Effector memory CD8-positive, alpha-beta T cell (primary cell): ENCODE results near the gene TBC1D4.
"Not testable (repeated sequence)": the region's sequence is repeated elsewhere in the genome, so short reads cannot be mapped to it uniquely, and the experiment has no call there.

ENCODE experiments used
- ATAC-seq: fragments of 150-1000 bp; cut with Tn5 transposase; replicated peaks from 2 replicates; pipeline ENCODE4 v1.10.0; 2021; ENCODE audit warnings: mild to moderate bottlenecking, moderate library complexity
- DNase-seq, 3 experiments: peaks; one replicate each; pipeline ENCODE4 v3.0.0; 2021
- H3K27ac Mint-ChIP-seq, 2 donors: one replicate each; pipeline ENCODE4 v1.8.0; 2022; ENCODE audit warnings: mild to moderate bottlenecking in 2 of 2, mixed read lengths in 2 of 2, moderate library complexity in 2 of 2
- H3K27me3 Mint-ChIP-seq, 2 donors: one replicate each; pipeline ENCODE4 v1.8.0; 2022; ENCODE audit warnings: mixed read lengths in 2 of 2
- H3K36me3 Mint-ChIP-seq: one replicate; pipeline ENCODE4 v1.8.0; 2022; ENCODE audit warnings: mild to moderate bottlenecking, moderate library complexity, mixed read lengths; ENCODE audit not compliant: insufficient read depth
- H3K4me1 Mint-ChIP-seq, 2 donors: one replicate each; pipeline ENCODE4 v1.8.0; 2022; ENCODE audit warnings: low read depth in 2 of 2, mixed read lengths in 2 of 2
- H3K4me3 Mint-ChIP-seq, 2 donors: one replicate each; pipeline ENCODE4 v1.8.0; 2022; ENCODE audit warnings: mild to moderate bottlenecking in 2 of 2, mixed read lengths in 2 of 2, moderate library complexity in 2 of 2
- H3K9me3 Mint-ChIP-seq, 2 donors: one replicate each; pipeline ENCODE4 v1.8.0; 2022; ENCODE audit warnings: mixed read lengths in 2 of 2

The TBC1D4 gene

DNA sequence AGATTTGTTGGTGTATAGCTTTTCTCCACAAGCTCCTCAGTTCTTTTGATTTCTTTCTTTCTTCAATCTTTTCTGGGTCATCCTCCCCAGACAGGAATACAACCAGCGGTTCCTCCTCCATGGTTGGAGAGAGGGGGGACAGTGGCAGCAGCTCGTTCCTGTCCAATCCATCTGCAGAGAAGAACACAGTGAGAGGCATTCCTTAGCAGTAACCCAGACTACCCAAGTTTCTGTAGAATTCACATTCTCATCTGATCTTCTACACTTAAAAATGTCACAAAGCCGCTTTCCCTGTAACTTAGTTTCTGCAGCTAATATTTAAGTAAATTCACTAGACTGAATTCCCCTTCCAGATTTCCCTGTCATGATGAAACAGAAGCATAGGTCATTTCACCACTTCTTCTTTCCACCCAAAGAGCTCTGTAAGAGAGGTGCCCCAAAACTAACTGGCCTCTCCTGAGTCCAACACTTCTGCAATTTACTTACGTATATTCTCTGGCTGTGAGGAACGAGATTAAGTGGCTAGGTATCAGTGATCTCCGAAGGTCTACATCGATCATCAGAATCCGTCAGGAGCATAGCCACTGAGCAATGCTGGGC lies 171.9 kb downstream of the TBC1D4 start:
- H3K27ac Mint-ChIP-seq: no peak overlapping the region

DNA sequence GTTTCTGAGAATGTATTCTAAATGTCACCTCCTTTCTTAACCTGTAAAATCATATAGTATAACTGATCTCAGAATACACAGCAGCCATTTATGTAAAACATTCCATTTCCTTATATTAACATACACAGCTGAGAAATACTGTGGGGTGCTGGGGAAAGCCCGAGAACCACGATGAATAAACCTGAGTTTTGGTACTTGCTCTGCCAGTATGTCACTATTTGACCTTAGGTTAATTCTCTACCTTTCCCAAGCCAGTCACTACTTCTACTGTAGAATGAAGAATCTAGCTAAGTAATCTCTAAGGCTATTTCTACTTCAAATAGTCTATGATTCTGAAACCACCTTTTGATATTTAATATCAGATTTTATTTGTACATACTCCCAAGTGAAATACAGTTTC lies 173.7 kb downstream of the TBC1D4 start:
- ATAC-seq (no peak), DNase-seq (no peak)
- H3K4me1 Mint-ChIP-seq: peaks cover 0 to 4% of the 10 kb centered on the region in 2 donors
- no peak overlapping the region for H3K27ac Mint-ChIP-seq
- peaks cover 0 to 9% of the 10 kb centered on the region in 2 donors for H3K27me3 Mint-ChIP-seq
- H3K9me3 Mint-ChIP-seq: no peaks in the 10 kb centered on the region
- H3K36me3 Mint-ChIP-seq: peaks cover 3% of the 10 kb centered on the region
- H3K4me3 Mint-ChIP-seq: no peak overlapping the region

More for the DNA sequence above, 171.9 kb downstream of the TBC1D4 start:
- H3K4me3 Mint-ChIP-seq: no peak overlapping the region
- peaks cover 0 to 9% of the 10 kb centered on the region in 2 donors for H3K27me3 Mint-ChIP-seq
- peaks cover 3% of the 10 kb centered on the region for H3K36me3 Mint-ChIP-seq
- peaks cover 0 to 4% of the 10 kb centered on the region in 2 donors for H3K4me1 Mint-ChIP-seq
- no peaks in the 10 kb centered on the region for H3K9me3 Mint-ChIP-seq
- DNase-seq (no peak), ATAC-seq (no peak)

DNA sequence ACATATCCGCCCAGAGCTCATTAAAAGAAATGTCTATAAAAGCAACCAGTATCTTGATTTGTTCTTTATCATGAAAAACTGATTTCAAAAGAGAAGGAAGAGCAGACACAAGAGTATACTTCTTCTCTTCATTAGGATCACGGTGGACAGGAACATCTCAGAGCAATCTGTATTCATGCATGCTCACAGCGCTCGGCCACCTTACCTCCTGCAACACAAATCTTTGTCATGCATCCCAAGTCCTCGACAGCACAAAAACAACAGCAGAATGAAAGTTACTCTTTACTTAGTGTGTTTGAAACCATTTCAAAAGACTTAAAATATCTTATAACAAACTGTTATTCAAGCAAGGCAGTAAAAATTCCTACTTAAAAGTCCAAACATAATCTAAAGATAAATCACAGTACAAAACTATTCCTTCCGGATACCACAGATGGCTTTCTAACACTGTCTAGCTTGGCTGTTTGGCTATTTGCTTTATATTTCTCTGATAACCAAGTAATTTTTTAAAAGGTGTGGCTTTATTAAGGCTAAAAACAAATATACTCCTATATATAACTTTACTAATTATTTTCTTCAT lies 174.5 kb downstream of the TBC1D4 start:
- Mint-ChIP-seq H3K4me3 (no peak overlapping the region), H3K9me3 (no peaks in the 10 kb centered on the region), H3K27me3 (peaks cover 0 to 9% of the 10 kb centered on the region in 2 donors), H3K27ac (no peak overlapping the region), H3K36me3 (peaks cover 3% of the 10 kb centered on the region), H3K4me1 (no peaks in the 10 kb centered on the region)
- DNase-seq (no peak), ATAC-seq (no peak)

DNA sequence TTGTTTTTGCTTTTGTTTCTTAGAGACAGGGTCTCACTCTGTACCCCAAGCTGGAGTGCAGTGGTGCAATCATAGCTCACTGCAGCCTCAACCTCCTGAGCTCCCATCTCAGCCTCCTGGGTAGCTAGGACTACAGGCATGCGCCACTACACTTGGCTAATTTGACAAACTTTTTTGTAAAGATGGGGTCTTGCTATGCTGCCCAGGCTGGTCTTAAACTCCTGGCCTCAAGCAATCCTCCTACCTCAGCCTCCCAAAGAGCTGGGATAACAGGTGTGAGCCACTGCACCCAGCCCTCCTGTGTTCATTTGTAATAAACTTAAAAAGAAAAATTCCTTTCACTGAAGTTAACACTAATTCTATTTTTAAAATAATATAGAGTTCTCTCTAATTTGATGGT lies 175.0 kb downstream of the TBC1D4 start:
- DNase-seq, H3K27ac Mint-ChIP-seq, H3K9me3 Mint-ChIP-seq, H3K36me3 Mint-ChIP-seq, H3K4me3 Mint-ChIP-seq, H3K27me3 Mint-ChIP-seq, ATAC-seq, H3K4me1 Mint-ChIP-seq: not testable (repeated sequence)

DNA sequence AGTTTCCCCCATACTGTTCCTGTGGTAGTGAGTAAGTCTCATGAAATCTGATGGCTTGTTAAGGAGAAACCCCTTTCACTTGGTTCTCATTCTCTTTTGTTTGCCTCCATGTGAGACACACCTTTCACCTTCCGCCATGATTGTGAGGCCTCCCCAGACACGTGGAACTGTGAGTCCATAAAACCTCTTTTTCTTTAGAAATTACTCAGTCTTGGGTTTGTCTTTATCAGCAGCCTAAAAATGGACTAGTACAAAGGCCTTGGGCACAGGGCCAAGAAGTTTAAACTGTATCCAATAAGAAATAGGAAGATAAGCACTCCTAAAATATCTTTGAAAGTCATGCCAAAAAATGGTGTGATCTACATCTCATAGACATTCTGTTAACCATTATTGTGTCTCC lies 176.9 kb downstream of the TBC1D4 start:
- ATAC-seq (no peak), DNase-seq (no peak)
- H3K36me3 Mint-ChIP-seq: peaks cover 3% of the 10 kb centered on the region
- no peak overlapping the region for H3K27ac Mint-ChIP-seq
- H3K4me3 Mint-ChIP-seq: no peak overlapping the region
- H3K4me1 Mint-ChIP-seq: no peaks in the 10 kb centered on the region
- H3K27me3 Mint-ChIP-seq: no peaks in the 10 kb centered on the region
- H3K9me3 Mint-ChIP-seq: no peaks in the 10 kb centered on the region

DNA sequence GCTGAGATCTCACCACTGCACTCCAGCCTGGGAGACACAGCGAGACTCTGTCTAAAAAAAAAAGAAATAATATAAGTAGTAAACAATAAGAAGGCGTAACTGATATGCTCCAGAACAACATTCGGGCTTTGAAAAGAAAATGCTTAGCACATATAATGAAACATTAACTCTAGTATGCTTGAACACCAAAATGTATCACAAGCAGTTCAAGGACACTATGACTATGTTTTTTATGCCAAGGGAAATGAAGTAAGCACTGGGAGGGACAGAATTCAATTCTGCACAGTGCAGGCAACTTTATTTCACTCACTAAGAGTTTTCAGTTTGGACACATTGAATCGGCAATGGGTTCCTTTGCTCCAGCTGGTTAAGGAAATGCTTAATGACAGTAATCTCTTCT lies 178.7 kb downstream of the TBC1D4 start:
- H3K36me3 Mint-ChIP-seq: peaks cover 3% of the 10 kb centered on the region
- no peaks in the 10 kb centered on the region for H3K27me3 Mint-ChIP-seq
- H3K27ac Mint-ChIP-seq: no peak overlapping the region
- DNase-seq: no peak
- H3K9me3 Mint-ChIP-seq: no peaks in the 10 kb centered on the region
- H3K4me3 Mint-ChIP-seq: no peak overlapping the region
- no peak for ATAC-seq
- no peaks in the 10 kb centered on the region for H3K4me1 Mint-ChIP-seq

DNA sequence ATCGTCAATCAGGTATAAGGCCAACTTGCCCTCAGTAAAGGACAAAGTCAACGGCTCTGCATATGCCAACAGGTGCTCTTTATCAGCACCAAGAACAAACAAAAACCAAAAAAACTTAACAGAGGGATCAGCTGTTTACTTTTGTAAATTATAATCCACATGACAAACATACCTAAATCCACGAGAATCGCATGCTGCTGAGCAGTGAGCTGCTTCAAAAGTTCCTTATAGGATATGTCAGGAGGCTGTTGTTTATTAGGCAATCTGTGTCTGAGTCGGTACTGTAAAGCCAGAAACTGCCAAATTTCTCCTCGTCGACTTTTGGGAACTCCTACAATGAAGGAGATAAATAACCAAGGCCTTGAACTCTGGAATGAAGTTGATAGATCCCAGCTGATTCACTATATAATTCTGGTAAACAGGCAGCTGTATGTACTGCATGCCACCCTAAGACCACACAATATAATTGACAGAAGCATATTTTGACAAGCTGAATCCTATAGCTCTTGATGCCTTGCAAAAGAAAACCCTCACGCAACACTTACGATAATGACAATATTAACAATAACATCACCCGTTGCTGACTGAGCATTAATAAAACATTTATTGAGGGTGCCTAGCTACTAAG lies 179.8 kb downstream of the TBC1D4 start:
- Mint-ChIP-seq H3K9me3 (no peaks in the 10 kb centered on the region), H3K4me1 (no peaks in the 10 kb centered on the region), H3K4me3 (no peak overlapping the region), H3K27ac (no peak overlapping the region), H3K36me3 (peaks cover 3% of the 10 kb centered on the region), H3K27me3 (no peaks in the 10 kb centered on the region)
- DNase-seq: no peak
- no peak for ATAC-seq

DNA sequence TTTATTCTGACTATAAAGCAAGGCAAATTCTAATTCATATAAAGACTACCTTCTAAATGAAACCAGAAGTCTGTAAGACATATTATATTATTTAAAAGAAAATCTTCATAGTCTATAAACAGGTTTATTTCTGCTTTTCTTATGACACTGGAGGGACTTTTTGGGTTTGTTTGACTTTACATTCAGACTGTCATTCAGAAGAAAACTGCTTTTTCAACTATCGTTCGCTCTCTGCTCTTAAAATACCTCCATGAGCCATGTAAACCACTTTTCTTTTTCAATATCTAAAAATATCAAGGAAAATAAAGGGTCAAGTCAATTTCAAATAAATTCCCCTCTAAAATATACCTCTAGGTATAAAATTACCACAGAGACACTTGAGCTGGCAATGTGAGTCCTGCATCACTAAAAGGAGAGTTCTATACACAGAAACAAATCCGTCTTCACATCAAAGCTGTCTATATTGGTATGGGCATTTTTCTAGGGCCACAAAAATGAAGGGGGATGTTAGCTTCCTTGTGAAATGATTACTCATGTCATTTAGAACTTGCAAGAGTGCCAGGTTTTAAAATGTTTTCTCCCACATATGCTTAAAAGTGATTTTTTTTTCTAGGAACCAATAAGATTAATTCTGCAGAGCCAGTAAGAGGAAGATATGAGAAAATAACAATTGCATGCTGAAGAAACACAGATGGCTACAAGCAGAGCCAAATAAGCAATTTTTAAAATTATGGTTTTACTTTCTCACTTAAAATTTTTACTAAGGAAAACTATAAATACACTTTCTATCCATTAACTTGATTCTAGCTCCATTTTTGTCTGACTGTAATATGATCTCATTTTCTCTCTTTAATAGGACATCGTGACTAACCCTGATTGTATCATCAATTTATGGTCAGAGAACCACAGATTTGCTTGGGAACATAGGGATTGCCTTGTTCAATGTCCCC lies 181.8 kb downstream of the TBC1D4 start:
- DNase-seq (no peak), ATAC-seq (no peak)
- Mint-ChIP-seq H3K4me1 (no peaks in the 10 kb centered on the region), H3K27ac (no peak overlapping the region), H3K27me3 (no peaks in the 10 kb centered on the region), H3K9me3 (no peaks in the 10 kb centered on the region), H3K4me3 (no peak overlapping the region), H3K36me3 (no peaks in the 10 kb centered on the region)

DNA sequence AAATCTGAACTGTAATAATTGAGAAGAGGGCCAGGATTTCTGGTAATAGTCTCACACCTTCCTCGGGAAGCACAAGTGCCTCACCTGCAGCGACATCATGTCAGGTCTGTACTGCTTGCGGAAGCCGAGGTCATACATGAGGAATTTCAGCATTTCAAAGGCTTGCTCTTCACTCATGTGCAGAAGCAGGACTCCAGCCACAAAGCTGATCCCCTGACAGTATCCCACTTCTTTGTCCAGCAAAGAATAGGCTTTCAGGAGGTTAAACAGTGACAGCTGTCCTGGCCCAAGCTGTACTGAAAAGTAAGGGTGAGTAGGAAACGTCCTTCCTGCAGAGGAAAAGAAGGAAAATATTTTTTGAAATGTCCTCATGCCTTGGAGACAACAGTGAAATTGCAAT lies 182.7 kb downstream of the TBC1D4 start:
- Mint-ChIP-seq H3K36me3 (no peaks in the 10 kb centered on the region), H3K4me3 (no peak overlapping the region), H3K4me1 (no peaks in the 10 kb centered on the region), H3K27me3 (no peaks in the 10 kb centered on the region), H3K9me3 (no peaks in the 10 kb centered on the region), H3K27ac (no peak overlapping the region)
- DNase-seq (no peak), ATAC-seq (no peak)

DNA sequence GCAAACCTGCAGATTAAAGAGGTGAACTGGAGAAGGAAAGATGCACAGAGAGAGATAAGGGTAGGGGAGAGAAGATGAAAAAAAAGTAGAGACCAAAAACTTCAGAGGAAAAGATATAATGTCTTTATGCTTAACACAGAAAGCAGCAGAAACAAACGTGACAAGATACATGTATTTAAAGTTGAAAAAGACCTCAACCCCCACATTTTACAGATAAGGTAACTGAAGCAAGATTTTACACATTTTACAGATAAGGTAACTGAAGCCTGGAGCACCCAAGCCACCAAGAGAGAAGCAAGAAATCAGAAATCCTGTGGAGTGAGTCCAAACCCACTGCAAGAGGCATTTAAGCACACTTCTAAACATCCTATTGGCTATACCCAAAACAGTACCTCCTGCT lies 185.3 kb downstream of the TBC1D4 start:
- DNase-seq: no peak
- Mint-ChIP-seq H3K36me3 (peaks cover 3% of the 10 kb centered on the region), H3K4me3 (no peak overlapping the region), H3K4me1 (no peaks in the 10 kb centered on the region), H3K27ac (peak overlapping the region in 1 of 2 donors; percentile 20), H3K9me3 (no peaks in the 10 kb centered on the region), H3K27me3 (no peaks in the 10 kb centered on the region)
- ATAC-seq: no peak

DNA sequence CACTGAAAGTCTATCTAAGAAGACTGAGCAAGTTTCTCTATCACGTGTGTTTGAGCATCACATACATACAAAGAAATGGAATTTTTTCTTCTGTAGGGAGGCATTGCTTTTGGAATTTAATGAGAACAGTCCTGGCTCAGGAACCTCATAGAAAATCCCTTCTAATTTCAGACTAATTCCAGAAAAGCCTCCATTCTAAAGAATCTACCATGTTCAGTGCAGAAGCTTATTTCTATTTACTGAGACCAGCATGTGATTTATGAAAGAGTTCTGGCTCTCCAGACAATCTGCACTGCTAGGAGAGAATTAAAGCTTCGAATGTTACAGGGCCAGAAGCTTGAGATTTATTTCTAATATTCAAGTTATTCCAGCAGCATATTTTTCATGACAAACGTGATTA lies 186.8 kb downstream of the TBC1D4 start:
- peaks cover 0 to 8% of the 10 kb centered on the region in 2 donors for H3K27me3 Mint-ChIP-seq
- DNase-seq (no peak), ATAC-seq (no peak)
- no peak overlapping the region for H3K4me3 Mint-ChIP-seq
- no peak overlapping the region for H3K27ac Mint-ChIP-seq
- H3K4me1 Mint-ChIP-seq: no peaks in the 10 kb centered on the region
- H3K9me3 Mint-ChIP-seq: no peaks in the 10 kb centered on the region
- H3K36me3 Mint-ChIP-seq: peaks cover 3% of the 10 kb centered on the region

DNA sequence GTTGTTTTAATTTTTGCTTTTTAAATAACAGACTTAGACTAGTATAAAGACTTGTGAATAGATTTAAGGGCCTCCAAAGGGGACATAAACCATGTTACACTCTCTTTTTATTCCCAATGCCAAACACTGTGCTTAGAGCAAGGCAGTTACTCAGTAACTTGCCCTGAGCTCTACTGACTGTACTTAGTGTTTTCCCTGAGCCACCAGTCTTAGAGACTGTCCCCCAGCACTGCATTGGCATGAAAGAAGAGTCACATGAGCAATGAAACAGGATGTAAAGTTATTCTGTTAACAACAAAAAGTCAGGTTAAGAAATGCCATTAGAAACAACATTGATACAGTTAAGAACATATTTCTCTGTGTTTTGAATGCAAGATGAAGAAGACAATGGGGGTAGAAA lies 187.9 kb downstream of the TBC1D4 start:
- DNase-seq: no peak
- H3K4me1 Mint-ChIP-seq: no peaks in the 10 kb centered on the region

DNA sequence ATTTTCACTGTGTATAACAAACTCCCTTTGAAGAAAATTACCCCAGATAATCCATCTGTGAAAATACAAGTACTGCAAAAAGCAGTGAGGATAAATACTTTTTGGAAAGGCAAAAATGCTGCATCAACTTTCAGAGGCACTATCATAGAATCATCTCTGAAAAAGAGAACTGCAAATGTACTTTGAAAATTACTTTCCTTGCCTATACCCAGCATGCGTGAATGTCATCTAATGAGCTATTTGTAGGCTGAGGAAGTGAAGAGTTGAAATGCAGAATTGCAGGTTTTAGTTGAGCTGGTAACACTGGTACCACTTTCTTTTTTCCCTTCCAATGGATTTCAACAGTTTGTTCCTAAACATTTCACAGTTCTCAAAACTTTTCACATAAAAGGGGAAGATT lies 196.7 kb downstream of the TBC1D4 start:
- no peak overlapping the region for H3K27ac Mint-ChIP-seq
- H3K4me1 Mint-ChIP-seq: no peaks in the 10 kb centered on the region
- DNase-seq: no peak
- no peak overlapping the region for H3K4me3 Mint-ChIP-seq
- H3K36me3 Mint-ChIP-seq: no peaks in the 10 kb centered on the region
- no peaks in the 10 kb centered on the region for H3K9me3 Mint-ChIP-seq
- no peak for ATAC-seq
- peaks cover 0 to 11% of the 10 kb centered on the region in 2 donors for H3K27me3 Mint-ChIP-seq

More for the DNA sequence above, 187.9 kb downstream of the TBC1D4 start:
- Mint-ChIP-seq H3K4me3 (no peak overlapping the region), H3K9me3 (no peaks in the 10 kb centered on the region), H3K27ac (no peak overlapping the region), H3K36me3 (peaks cover 3% of the 10 kb centered on the region), H3K27me3 (peaks cover 0 to 8% of the 10 kb centered on the region in 2 donors)
- ATAC-seq: no peak
